Stomach (tissue), 9 donors: ENCODE data around the gene ASZ1. TPM values are rescaled to one million over a fixed set of nuclear protein-coding genes. Genes with fewer than 3 reads are reported as not detected.

ENCODE experiments used
- DNase-seq, 2 donors: peaks; one replicate each; pipeline versions ENCODE4 v3.0.0 to v3.0.0-alpha.2; 2013 to 2019
- H3K27ac ChIP-seq, 5 donors: fragments of 200-600 bp in 4 of 5; sonication (generic) in 4 of 5; one replicate each; pipeline ENCODE4 v1.5.1; 2013 to 2019; ENCODE audit warnings: mild to moderate bottlenecking in 1 of 5, moderate library complexity in 1 of 5
- H3K27me3 ChIP-seq, 3 donors: fragments of 200-600 bp; sonication (generic); one replicate each; pipeline ENCODE4 v1.5.1; 2017 to 2019; ENCODE audit warnings: mixed run types in 1 of 3
- H3K36me3 ChIP-seq, 4 donors: fragments of 200-600 bp; sonication (generic); 1 replicate in 3 of 4; 2 replicates in 1 of 4; pipeline ENCODE4 v1.5.1; 2016 to 2019
- H3K4me1 ChIP-seq, 4 donors: fragments of 200-600 bp; sonication (generic); one replicate each; pipeline ENCODE4 v1.5.1; 2016 to 2019
- H3K4me3 ChIP-seq, 4 donors: fragments of 200-600 bp; sonication (generic) in 3 of 4; one replicate each; pipeline ENCODE4 v1.5.1; 2016 to 2019; ENCODE audit warnings: mild to moderate bottlenecking in 1 of 4
- H3K9me3 ChIP-seq, 4 donors: fragments of 200-600 bp; sonication (generic); one replicate each; pipeline ENCODE4 v1.5.1; 2016 to 2019
- CTCF ChIP-seq, 7 experiments: fragments of 450-650 bp in 4 of 7; fragments of 200-600 bp in 3 of 7; sonication (generic) in 3 of 7; IDR thresholded peaks; one replicate each; pipeline ENCODE4 v1.5.1; 2016 to 2019; ENCODE audit warnings: antibody characterized with exemption in 7 of 7, control low read depth in 2 of 7, mild to moderate bottlenecking in 1 of 7
- EP300 ChIP-seq: sonication (generic); formaldehyde crosslinking; IDR thresholded peaks from one replicate; pipeline ENCODE4 v1.6.1; 2017; ENCODE audit warnings: antibody characterized with exemption
- POLR2A ChIP-seq, 4 donors: fragments of 450-650 bp; IDR thresholded peaks; one replicate each; pipeline ENCODE4 v1.6.1; 2016; ENCODE audit warnings: antibody characterized with exemption in 4 of 4, control low read depth in 2 of 4, mild to moderate bottlenecking in 1 of 4, moderate library complexity in 1 of 4
- POLR2AphosphoS5 ChIP-seq, 3 donors: sonication (generic); formaldehyde crosslinking; IDR thresholded peaks; one replicate each; pipeline ENCODE4 v1.6.1; 2016; ENCODE audit warnings: antibody characterized with exemption in 3 of 3
- WGBS, 5 donors: extraction: QIAGEN DNeasy Blood & Tissue Kit in 3 of 5; methylation state at CpG; one replicate each; pipeline versions ENCODE4 v1.1.5 to v1.1.7; 2013 to 2018; 5-methylcytosine and 5-hydroxymethylcytosine counted together
- intact Hi-C: fragments of 100-400 bp; cut with DNase I; formaldehyde crosslinking; loops from one replicate; pipeline ENCODE4 v1.15.1; 2023; ENCODE audit warnings: low total_unique reads
- polyA plus RNA-seq, 3 donors: library from polyadenylated mRNA; stranded (reverse); fragments of 200-250 nt; gene quantifications; one replicate each; pipeline ENCODE4 v1.2.3, GENCODE V29; 2013
- total RNA-seq, 5 donors: library from RNA; depleted of rRNA; stranded (reverse); fragments of >200 nt; gene quantifications; one replicate each; pipeline versions ENCODE4 v1.1.0 to v1.2.3, GENCODE V29; 2014 to 2016
- donor health status: healthy with polysubstance abuse.
- donor health status: Bipolar disorder and iron deficiency.
- donor health status: healthy.

ASZ1 gene
- total and polyA plus RNA-seq, 8 donors: not detected

GRCh38 chr7:117383046-117383445 lies 44.2 kb downstream of the ASZ1 start:
- H3K27me3 ChIP-seq: no peaks in the 10 kb centered on the region
- no peak overlapping the region for H3K4me3 ChIP-seq
- TF ChIP-seq EP300: no peak
- TF ChIP-seq CTCF (IDR thresholded peaks at IDR 0.05): no peak
- no peak for TF ChIP-seq POLR2A (IDR thresholded peaks at IDR 0.05)
- TF ChIP-seq POLR2AphosphoS5 (IDR thresholded peaks at IDR 0.05): no peak
- H3K4me1 ChIP-seq: no peaks in the 10 kb centered on the region
- WGBS, 5 donors: 69 to 80% (median 75%) methylated on average over 2 of the region's 2 CpGs
- H3K36me3 ChIP-seq: no peaks in the 10 kb centered on the region
- no peak for DNase-seq
- intact Hi-C loops: no loop called here
- H3K27ac ChIP-seq: no peak overlapping the region
- no peaks in the 10 kb centered on the region for H3K9me3 ChIP-seq

GRCh38 chr7:117381362-117381761 lies 45.9 kb downstream of the ASZ1 start:
- no peak for DNase-seq
- Histone ChIP-seq H3K9me3 (no peaks in the 10 kb centered on the region), H3K36me3 (no peaks in the 10 kb centered on the region), H3K27ac (no peak overlapping the region), H3K27me3 (no peaks in the 10 kb centered on the region), H3K4me3 (no peak overlapping the region), H3K4me1 (no peaks in the 10 kb centered on the region)
- intact Hi-C loops: no loop called here
- TF ChIP-seq CTCF (IDR thresholded peaks at IDR 0.05) (no peak), EP300 (no peak), POLR2A (IDR thresholded peaks at IDR 0.05) (no peak)

GRCh38 chr7:117375380-117375779 lies 51.9 kb downstream of the ASZ1 start:
- Histone ChIP-seq H3K4me1 (no peaks in the 10 kb centered on the region), H3K4me3 (no peak overlapping the region), H3K27ac (no peak overlapping the region), H3K36me3 (no peaks in the 10 kb centered on the region), H3K27me3 (no peaks in the 10 kb centered on the region), H3K9me3 (no peaks in the 10 kb centered on the region)
- 44 to 70% (median 57%) methylated on average over 2 of the region's 2 CpGs for WGBS, 5 donors
- TF ChIP-seq POLR2A (IDR thresholded peaks at IDR 0.05): no peak
- TF ChIP-seq CTCF (IDR thresholded peaks at IDR 0.05): no peak
- TF ChIP-seq EP300: no peak
- no peak for TF ChIP-seq POLR2AphosphoS5 (IDR thresholded peaks at IDR 0.05)
- DNase-seq: no peak
- intact Hi-C loops: no loop called here

- intact Hi-C loops: no loop called here
- Histone ChIP-seq H3K4me3 (no peak overlapping the region), H3K4me1 (no peaks in the 10 kb centered on the region), H3K36me3 (no peaks in the 10 kb centered on the region), H3K27me3 (no peaks in the 10 kb centered on the region), H3K27ac (no peak overlapping the region), H3K9me3 (no peaks in the 10 kb centered on the region)
- 88 to 97% (median 91%) methylated on average over 1 of the region's 1 CpG for WGBS, 5 donors
- TF ChIP-seq POLR2AphosphoS5 (IDR thresholded peaks at IDR 0.05) (no peak), EP300 (no peak), CTCF (IDR thresholded peaks at IDR 0.05) (no peak), POLR2A (IDR thresholded peaks at IDR 0.05) (no peak)
- DNase-seq: no peak
Observed at GRCh38 chr7:117372073-117372472, 55.2 kb downstream of the ASZ1 start.
